CD4-positive, alpha-beta T cell treated with Interleukin-2 at 100 ng/mL for 4 hours (primary cell): ENCODE measurements around the gene CASQ1.

Source experiments
- DNase-seq: peaks from one replicate; pipeline ENCODE4 v3.0.0-alpha.2; 2020; ENCODE audit warnings: low spot score

CASQ1 gene

GRCh38 chr1:160226623-160227022, 36.2 kb downstream of the CASQ1 start:
- DNase-seq = no peak

- DNase-seq = no peak
Observed at GRCh38 chr1:160227034-160227433, 36.7 kb downstream of the CASQ1 start.

GRCh38 chr1:160227561-160227960, 37.2 kb downstream of the CASQ1 start:
- no peak for DNase-seq

- no peak for DNase-seq
Observed at GRCh38 chr1:160228431-160228830, 38.1 kb downstream of the CASQ1 start.

- no peak for DNase-seq
Observed at GRCh38 chr1:160232911-160233310, 42.5 kb downstream of the CASQ1 start.

GRCh38 chr1:160236806-160237205, 46.4 kb downstream of the CASQ1 start:
- no peak for DNase-seq

GRCh38 chr1:160237558-160237957, 47.2 kb downstream of the CASQ1 start:
- DNase-seq = no peak

- DNase-seq = no peak
Observed at GRCh38 chr1:160238408-160238807, 48.0 kb downstream of the CASQ1 start.

GRCh38 chr1:160239582-160240299, 49.4 kb downstream of the CASQ1 start:
- no peak for DNase-seq

- no peak for DNase-seq
Observed at GRCh38 chr1:160243767-160244166, 53.4 kb downstream of the CASQ1 start.

GRCh38 chr1:160244209-160244608, 53.8 kb downstream of the CASQ1 start:
- DNase-seq = no peak

- DNase-seq = no peak
Observed at GRCh38 chr1:160245434-160245833, 55.1 kb downstream of the CASQ1 start.

- DNase-seq = no peak
Observed at GRCh38 chr1:160247053-160247452, 56.7 kb downstream of the CASQ1 start.

GRCh38 chr1:160251011-160251410, 60.6 kb downstream of the CASQ1 start:
- no peak for DNase-seq
